DMS 273 (cell line): ENCODE data around the gene HES5.
A peak's percentile ranks its signal among the peaks of the same experiment; 100 is the strongest.

Experiments used
- DNase-seq: peaks from one replicate; lab custom pipeline; 2025; ENCODE audit not compliant: unreplicated experiment; lab: John Stamatoyannopoulos, UW

The HES5 gene

DNA sequence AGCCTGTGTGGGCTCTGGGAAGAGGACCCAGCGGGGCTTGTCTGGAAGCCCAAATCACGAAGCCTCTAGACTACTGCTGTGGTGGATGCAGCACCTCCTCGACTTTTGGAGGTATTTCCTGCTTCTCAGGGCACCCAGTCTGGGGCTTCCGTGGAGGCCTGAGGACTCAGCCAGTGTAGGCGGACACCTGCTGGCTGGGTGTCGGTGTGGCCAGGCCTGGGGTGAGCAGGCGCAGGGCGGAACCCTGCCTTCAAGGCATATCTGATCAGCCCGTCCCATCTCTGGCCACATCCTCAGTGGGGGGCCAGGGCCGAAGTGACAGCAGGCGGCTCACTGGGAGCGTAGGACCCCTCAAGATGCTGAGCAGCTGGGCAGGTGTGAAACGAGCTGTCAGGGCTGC, 47.0 kb downstream of the HES5 start:
- DNase-seq = no peak

DNA sequence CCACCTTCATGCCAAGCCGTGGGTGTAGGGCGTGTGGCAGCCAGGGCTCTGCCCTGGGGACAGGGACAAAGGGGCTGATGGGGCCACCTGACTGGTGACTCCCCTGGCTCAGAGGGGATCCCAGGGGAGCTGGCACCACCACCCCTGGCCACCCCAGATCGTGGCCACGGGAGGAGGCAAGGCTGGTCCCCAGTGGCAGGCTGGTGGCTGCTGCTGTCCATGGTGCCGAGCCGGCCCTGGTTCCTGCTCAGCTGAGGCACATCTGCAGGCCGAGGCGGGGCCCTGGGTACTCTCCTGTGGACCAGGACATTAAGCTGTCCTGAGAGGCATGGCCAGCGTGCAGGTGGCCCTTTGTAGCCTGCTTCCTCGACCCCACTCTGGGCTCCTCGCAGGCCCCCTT, 47.5 kb downstream of the HES5 start:
- DNase-seq = no peak

GRCh38 chr1:2481885-2482284, 48.2 kb downstream of the HES5 start:
- no peak for DNase-seq

DNA sequence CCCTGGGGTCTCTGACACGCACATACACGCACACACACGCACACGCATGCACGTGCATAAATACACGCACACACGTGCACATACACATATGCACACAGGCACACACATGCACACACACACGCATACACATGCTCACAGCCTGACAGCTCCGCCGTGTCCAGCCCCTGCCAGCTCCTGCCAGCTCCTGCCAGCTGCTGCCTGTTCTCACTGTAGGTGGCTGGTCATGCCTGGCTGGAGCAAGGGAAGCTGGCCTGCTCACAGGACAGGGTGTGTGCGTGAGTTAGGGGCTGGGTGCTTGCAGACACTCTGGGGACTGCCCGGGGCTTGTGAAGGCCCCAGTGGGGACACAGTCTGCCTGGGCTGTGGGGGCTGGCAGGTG, 49.1 kb downstream of the HES5 start:
- DNase-seq = peak; percentile 77

DNA sequence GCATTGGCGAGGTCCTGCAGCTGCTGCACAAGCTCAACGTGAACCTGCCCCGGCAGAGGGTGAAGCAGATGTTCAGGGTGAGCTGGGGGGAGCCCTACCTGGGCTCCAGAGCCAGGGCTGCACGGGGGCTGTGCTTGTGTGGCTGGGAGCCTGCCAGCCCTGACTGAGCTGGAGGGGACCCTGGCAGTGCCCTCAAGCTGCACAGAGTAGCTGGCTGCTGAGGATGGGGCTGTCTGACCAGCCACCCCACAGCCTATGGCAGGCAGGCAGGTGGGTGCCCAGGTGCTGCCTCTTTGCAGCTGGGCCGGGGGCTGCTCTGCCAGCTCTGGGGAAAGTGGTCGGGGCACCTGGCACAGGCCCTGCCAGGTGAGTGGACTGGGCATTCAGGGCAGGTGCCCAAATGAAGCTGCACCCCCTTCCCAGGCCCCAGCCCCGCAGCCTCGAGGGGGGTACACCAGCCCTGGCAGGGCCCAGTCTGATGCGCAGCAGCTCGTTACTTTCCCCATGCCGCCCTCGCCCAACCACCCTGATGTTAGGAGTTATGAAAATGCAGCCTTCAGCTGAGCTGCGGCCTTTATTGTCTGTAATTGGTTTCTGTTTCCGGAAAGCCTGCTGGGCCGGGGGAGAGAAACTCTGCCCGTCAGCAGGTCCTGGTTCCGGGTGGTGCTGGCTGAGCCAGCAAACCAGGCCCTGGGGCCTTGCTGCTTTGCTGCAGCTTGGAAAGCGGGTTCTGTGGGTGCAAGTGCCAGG, 49.7 kb downstream of the HES5 start:
- peak; percentile 62 for DNase-seq

- DNase-seq = no peak
Observed at GRCh38 chr1:2479618-2480017, 50.4 kb downstream of the HES5 start.

GRCh38 chr1:2479186-2479585, 50.9 kb downstream of the HES5 start:
- DNase-seq = no peak
